Neural crest cell (in vitro differentiated cells): ENCODE results near the gene PNPLA5. TPM values are rescaled to one million over a fixed set of nuclear protein-coding genes. Genes with fewer than 3 reads are reported as not detected.

ENCODE experiments used
- DNase-seq: peaks from one replicate; pipeline ENCODE4 v3.0.0; 2021; ENCODE audit warnings: low read depth, mixed read lengths, low spot score
- H3K27ac Mint-ChIP-seq: one replicate; pipeline ENCODE4 v1.8.0; 2021; ENCODE audit warnings: mild to moderate bottlenecking, mixed read lengths; ENCODE audit not compliant: unreplicated experiment
- H3K27me3 Mint-ChIP-seq: 2 replicates; pipeline ENCODE4 v1.8.0; 2021; ENCODE audit warnings: low read depth, mild to moderate bottlenecking, mixed read lengths
- H3K36me3 Mint-ChIP-seq: 2 replicates; pipeline ENCODE4 v1.8.0; 2021; ENCODE audit warnings: low read depth, mild to moderate bottlenecking, mixed read lengths
- H3K4me1 Mint-ChIP-seq: 2 replicates; pipeline ENCODE4 v1.8.0; 2021; ENCODE audit warnings: mixed read lengths
- H3K4me3 Mint-ChIP-seq: one replicate; pipeline ENCODE4 v1.8.0; 2021; ENCODE audit warnings: mild to moderate bottlenecking, mixed read lengths
- H3K9me3 Mint-ChIP-seq: 2 replicates; pipeline ENCODE4 v1.8.0; 2021; ENCODE audit warnings: mixed read lengths
- CTCF ChIP-seq: fragments of 200-600 bp; sonication (generic); conservative IDR thresholded peaks from 2 replicates; pipeline ENCODE4 v1.5.0; 2021; ENCODE audit warnings: antibody characterized with exemption, mild to moderate bottlenecking
- total RNA-seq: library from RNA; stranded (reverse); gene quantifications from 2 replicates; pipeline ENCODE4 v1.2.1, GENCODE V29; 2021

The PNPLA5 gene
- total RNA-seq, 1 donor from 2014 or later = not detected

- no peak for TF ChIP-seq CTCF
- no peak overlapping the region for H3K4me3 Mint-ChIP-seq
- peaks cover 2% of the 10 kb centered on the region for H3K9me3 Mint-ChIP-seq
- H3K27me3 Mint-ChIP-seq = no peaks in the 10 kb centered on the region
- peaks cover 3% of the 10 kb centered on the region for H3K36me3 Mint-ChIP-seq
- H3K27ac Mint-ChIP-seq = no peak overlapping the region
- H3K4me1 Mint-ChIP-seq = no peaks in the 10 kb centered on the region
- no peak for DNase-seq
Measured at GRCh38 chr22:43851979-43852307, 39.9 kb downstream of the PNPLA5 start.

GRCh38 chr22:43851058-43851978 is 40.5 kb downstream of the PNPLA5 start:
- Mint-ChIP-seq H3K4me3 (no peak overlapping the region), H3K27ac (no peak overlapping the region), H3K4me1 (no peaks in the 10 kb centered on the region), H3K9me3 (no peaks in the 10 kb centered on the region), H3K36me3 (peaks cover 1% of the 10 kb centered on the region), H3K27me3 (no peaks in the 10 kb centered on the region)
- DNase-seq = no peak
- no peak for TF ChIP-seq CTCF

- H3K36me3 Mint-ChIP-seq = no peaks in the 10 kb centered on the region
- DNase-seq = no peak
- no peak overlapping the region for H3K4me3 Mint-ChIP-seq
- no peaks in the 10 kb centered on the region for H3K4me1 Mint-ChIP-seq
- no peak overlapping the region for H3K27ac Mint-ChIP-seq
- no peaks in the 10 kb centered on the region for H3K9me3 Mint-ChIP-seq
- no peak for TF ChIP-seq CTCF
- no peaks in the 10 kb centered on the region for H3K27me3 Mint-ChIP-seq
Measured at GRCh38 chr22:43850529-43850928, 41.3 kb downstream of the PNPLA5 start.

- Mint-ChIP-seq H3K4me3 (no peak overlapping the region), H3K4me1 (no peaks in the 10 kb centered on the region)
- no peak for DNase-seq
Measured at GRCh38 chr22:43849731-43850130, 42.1 kb downstream of the PNPLA5 start.

GRCh38 chr22:43848366-43849171 is 43.2 kb downstream of the PNPLA5 start:
- no peak for DNase-seq
- Mint-ChIP-seq H3K4me1 (no peaks in the 10 kb centered on the region), H3K36me3 (no peaks in the 10 kb centered on the region), H3K27ac (no peak overlapping the region), H3K27me3 (no peaks in the 10 kb centered on the region), H3K4me3 (no peak overlapping the region), H3K9me3 (no peaks in the 10 kb centered on the region)
- peak; percentile 56 for TF ChIP-seq CTCF

More at GRCh38 chr22:43849731-43850130, 42.1 kb downstream of the PNPLA5 start:
- H3K36me3 Mint-ChIP-seq = no peaks in the 10 kb centered on the region
- no peak overlapping the region for H3K27ac Mint-ChIP-seq
- TF ChIP-seq CTCF = no peak
- H3K27me3 Mint-ChIP-seq = no peaks in the 10 kb centered on the region
- no peaks in the 10 kb centered on the region for H3K9me3 Mint-ChIP-seq
